HEK293 (cell line): ENCODE results near the gene CENPX.
A peak's percentile ranks its signal among the peaks of the same experiment; 100 is the strongest.

Source experiments
- CTCF ChIA-PET: fragments of 350-600 bp; formaldehyde crosslinking; extraction: SDS; loops from one replicate; lab custom pipeline; 2021; ENCODE audit warnings: antibody characterized with exemption; lab: Yijun Ruan, JAX
- POLR2A ChIA-PET: fragments of 300-600 bp; formaldehyde crosslinking; extraction: SDS; loops from one replicate; lab custom pipeline; 2020; ENCODE audit warnings: antibody characterized with exemption, inconsistent platforms; lab: Yijun Ruan, JAX
- H3K27ac ChIP-seq: fragments of 200-500 bp; sonication (Bioruptor generic); 2 replicates; pipeline ENCODE4 v1.5.1; 2014; ENCODE audit warnings: low read depth, low read length, control low read depth, inconsistent platforms; ENCODE audit errors: extremely low read depth
- H3K36me3 ChIP-seq, 2 experiments: fragments of 200-500 bp in 1 of 2; sonication (Bioruptor generic) in 1 of 2; 1 replicate in 1 of 2; 2 replicates in 1 of 2; pipeline ENCODE4 v1.5.1; 2014 to 2017; ENCODE audit warnings: inconsistent platforms in 2 of 2, low read length in 2 of 2; ENCODE audit not compliant: control insufficient read depth in 2 of 2, insufficient read depth in 1 of 2
- H3K4me1 ChIP-seq: fragments of 200-500 bp; sonication (Bioruptor generic); 2 replicates; pipeline ENCODE4 v1.5.1; 2014; ENCODE audit warnings: mild to moderate bottlenecking, low read length, inconsistent platforms; ENCODE audit not compliant: control insufficient read depth, insufficient read depth
- H3K4me3 ChIP-seq: 2 replicates; pipeline ENCODE4 v1.5.1; 2011; ENCODE audit warnings: low read depth, mild to moderate bottlenecking, control low read depth, low read length, moderate library complexity
- H3K9me3 ChIP-seq: fragments of 200-500 bp; sonication (Bioruptor generic); 2 replicates; pipeline ENCODE4 v1.5.1; 2014; ENCODE audit warnings: low read depth, low read length, inconsistent platforms; ENCODE audit not compliant: control insufficient read depth, insufficient read depth
- AEBP2 ChIP-seq: fragments of 450-650 bp; formaldehyde crosslinking; IDR thresholded peaks from 2 replicates; pipeline ENCODE4 v1.5.1; 2016; ENCODE audit warnings: missing biosample characterization, missing genetic modification characterization, borderline replicate concordance
- BCL11B ChIP-seq: fragments of 450-650 bp; formaldehyde crosslinking; IDR thresholded peaks from 2 replicates; pipeline ENCODE4 v1.5.1; 2016; ENCODE audit warnings: low read depth, missing biosample characterization, missing genetic modification characterization
- EGR2 ChIP-seq: fragments of 450-650 bp; formaldehyde crosslinking; IDR thresholded peaks from 2 replicates; pipeline ENCODE4 v1.5.1; 2016; ENCODE audit warnings: low read depth, missing biosample characterization, missing genetic modification characterization
- KLF1 ChIP-seq: fragments of 450-650 bp; formaldehyde crosslinking; IDR thresholded peaks from 2 replicates; pipeline ENCODE4 v1.5.1; 2016; ENCODE audit warnings: missing biosample characterization, missing genetic modification characterization
- MYNN ChIP-seq: fragments of 450-650 bp; formaldehyde crosslinking; IDR thresholded peaks from 2 replicates; pipeline ENCODE4 v1.5.1; 2016; ENCODE audit warnings: missing biosample characterization, missing genetic modification characterization, borderline replicate concordance
- PRDM10 ChIP-seq: fragments of 450-650 bp; formaldehyde crosslinking; IDR thresholded peaks from 2 replicates; pipeline ENCODE4 v1.5.1; 2016; ENCODE audit warnings: missing biosample characterization, missing genetic modification characterization
- ZBTB17 ChIP-seq: fragments of 450-650 bp; formaldehyde crosslinking; IDR thresholded peaks from 2 replicates; pipeline ENCODE4 v1.5.1; 2016; ENCODE audit warnings: missing biosample characterization, missing genetic modification characterization
- ZEB2 ChIP-seq: fragments of 450-650 bp; formaldehyde crosslinking; IDR thresholded peaks from 2 replicates; pipeline ENCODE4 v1.5.1; 2016; ENCODE audit warnings: missing biosample characterization, missing genetic modification characterization
- ZFP69B ChIP-seq: fragments of 450-650 bp; formaldehyde crosslinking; IDR thresholded peaks from 2 replicates; pipeline ENCODE4 v1.5.1; 2016; ENCODE audit warnings: missing biosample characterization, missing genetic modification characterization
- ZNF132 ChIP-seq: fragments of 450-650 bp; formaldehyde crosslinking; IDR thresholded peaks from 2 replicates; pipeline ENCODE4 v1.5.1; 2017; ENCODE audit warnings: missing biosample characterization, missing genetic modification characterization, borderline replicate concordance
- ZNF19 ChIP-seq: fragments of 450-650 bp; formaldehyde crosslinking; IDR thresholded peaks from 2 replicates; pipeline ENCODE4; 2016; ENCODE audit warnings: missing biosample characterization, missing genetic modification characterization, low read depth
- ZNF394 ChIP-seq: fragments of 450-650 bp; formaldehyde crosslinking; IDR thresholded peaks from 2 replicates; pipeline ENCODE4 v1.5.1; 2016; ENCODE audit warnings: missing biosample characterization, missing genetic modification characterization, mild to moderate bottlenecking, moderate library complexity, borderline replicate concordance
- ZNF426 ChIP-seq: fragments of 450-650 bp; formaldehyde crosslinking; IDR thresholded peaks from 2 replicates; pipeline ENCODE4 v1.5.1; 2017; ENCODE audit warnings: missing biosample characterization, missing genetic modification characterization, mild to moderate bottlenecking, inconsistent platforms, moderate library complexity
- ZNF600 ChIP-seq: fragments of 450-650 bp; formaldehyde crosslinking; IDR thresholded peaks from 2 replicates; pipeline ENCODE4 v1.5.1; 2016; ENCODE audit warnings: missing biosample characterization, missing genetic modification characterization
- ZNF645 ChIP-seq: fragments of 450-650 bp; formaldehyde crosslinking; IDR thresholded peaks from 2 replicates; pipeline ENCODE4; 2016; ENCODE audit warnings: missing biosample characterization, missing genetic modification characterization
- ZNF791 ChIP-seq: fragments of 450-650 bp; formaldehyde crosslinking; IDR thresholded peaks from 2 replicates; pipeline ENCODE4 v1.5.1; 2016; ENCODE audit warnings: missing biosample characterization, missing genetic modification characterization
- ZSCAN4 ChIP-seq: fragments of 450-650 bp; formaldehyde crosslinking; IDR thresholded peaks from 2 replicates; pipeline ENCODE4 v1.5.1; 2017; ENCODE audit warnings: missing biosample characterization, missing genetic modification characterization

Gene CENPX

GRCh38 chr17:82037092-82037888 lies 14.6 kb upstream of the CENPX start, which contains the start of gene DCXR (continued):
- TF ChIP-seq AEBP2 (tag by site-specific recombination) (no peak), MYNN (no peak), ZNF426 (no peak)

GRCh38 chr17:82036634-82037091 lies 14.0 kb upstream of the CENPX start:
- TF ChIP-seq ZFP69B (tag by site-specific recombination) (peak; percentile 10; the same call in 1 of the 2 replicates), ZNF19 (no peak), ZNF132 (tag by site-specific recombination) (no peak), PRDM10 (tag by site-specific recombination) (no peak), BCL11B (peak; percentile 34; the same call in 1 of the 2 replicates), ZEB2 (tag by site-specific recombination) (peak; percentile 48; the same call in 1 of the 2 replicates)
- peak overlapping the region; percentile 64 for H3K4me3 ChIP-seq
- peaks cover 0 to 35% of the 10 kb centered on the region in 2 experiments; a peak in 1 of 3 replicates for H3K36me3 ChIP-seq
- ChIA-PET POLR2A (interaction anchor here (1.2 to 2.7 kb wide), 3 partner anchors 19 to 333 kb away, joined by 5 to 96 read pairs (median 5); partner anchors contain the start of genes GPS1, MRPL12 and RFNG), CTCF (interaction anchor here (0.6 to 7.2 kb wide), 4 partner anchors 8 to 120 kb away, joined by 3 to 42 read pairs (median 3); partner anchors contain the start of genes CENPX and LRRC45)
- no peaks in the 10 kb centered on the region for H3K9me3 ChIP-seq
- peaks cover 10% of the 10 kb centered on the region for H3K4me1 ChIP-seq
- H3K27ac ChIP-seq: peak overlapping the region; percentile 83

GRCh38 chr17:82035956-82036633 lies 13.4 kb upstream of the CENPX start:
- ChIA-PET POLR2A (interaction anchor here (1.0 to 1.7 kb wide), 4 partner anchors 13 to 333 kb away, joined by 3 to 5 read pairs (median 4); partner anchors contain the start of genes CENPX and MRPL12), CTCF (interaction anchor here (0.6 to 7.2 kb wide), 7 partner anchors 8 to 360 kb away, joined by 3 to 42 read pairs (median 3); partner anchors contain the start of genes CENPX and LRRC45)
- no peak for TF ChIP-seq EGR2 (tag by site-specific recombination)
- 0 out of 2 replicates have a peak, but pooled peaks have one; percentile 8 for TF ChIP-seq BCL11B
- H3K4me3 ChIP-seq: peak overlapping the region; percentile 64; the same call in 1 of the 2 replicates
- peaks cover 0 to 35% of the 10 kb centered on the region in 2 experiments; a peak in 1 of 3 replicates for H3K36me3 ChIP-seq
- no peaks in the 10 kb centered on the region for H3K9me3 ChIP-seq
- peak overlapping the region; percentile 83; the same call in 1 of the 2 replicates for H3K27ac ChIP-seq
- H3K4me1 ChIP-seq: peaks cover 10% of the 10 kb centered on the region

GRCh38 chr17:82035488-82035887 lies 12.8 kb upstream of the CENPX start:
- Histone ChIP-seq H3K4me1 (peaks cover 10% of the 10 kb centered on the region), H3K36me3 (peaks cover 0 to 35% of the 10 kb centered on the region in 2 experiments; a peak in 1 of 3 replicates), H3K9me3 (no peaks in the 10 kb centered on the region), H3K4me3 (no peak overlapping the region), H3K27ac (no peak overlapping the region)
- ChIA-PET POLR2A (interaction anchor here (1.0 to 1.8 kb wide), 7 partner anchors 13 to 76 kb away, joined by 3 to 7 read pairs (median 4); partner anchors contain the start of gene CENPX), CTCF (interaction anchor here (0.6 to 7.2 kb wide), 9 partner anchors 8 to 360 kb away, joined by 3 to 42 read pairs (median 3); partner anchors contain the start of genes CENPX and LRRC45)
- TF ChIP-seq KLF1 (tag by site-specific recombination): no peak
- TF ChIP-seq ZNF791 (tag by site-specific recombination): no peak
- 0 out of 2 replicates have a peak, but pooled peaks have one; percentile 13 for TF ChIP-seq ZNF600 (tag by site-specific recombination)
- TF ChIP-seq ZNF394 (tag by site-specific recombination): peak; percentile 48; the same call in 1 of the 2 replicates
- no peak for TF ChIP-seq ZSCAN4 (tag by site-specific recombination)
- TF ChIP-seq ZBTB17 (tag by site-specific recombination): peak; percentile 19; the same call in 1 of the 2 replicates
- TF ChIP-seq ZNF645 (tag by site-specific recombination): no peak
